HL-60 (cell line): ENCODE results near the gene SHISAL2B.

Source experiments
- DNase-seq, 2 experiments: peaks; one replicate each; pipeline ENCODE4 v3.0.0-alpha.2; 2010 to 2020; ENCODE audit warnings: low read depth in 1 of 2, low spot score in 1 of 2
- H3K27ac ChIP-seq: fragments of 250-450 bp; sonication (Bioruptor Pico); replicated peaks from 2 replicates; pipeline ENCODE4 v1.5.1; 2020; ENCODE audit warnings: mild to moderate bottlenecking, moderate library complexity
- H3K27me3 ChIP-seq: fragments of 250-450 bp; sonication (Bioruptor Pico); 2 replicates; pipeline ENCODE4 v1.5.1; 2021; ENCODE audit warnings: mild to moderate bottlenecking, moderate library complexity; ENCODE audit not compliant: insufficient read depth, poor library complexity, severe bottlenecking
- H3K4me3 ChIP-seq: replicated peaks from 2 replicates; pipeline ENCODE4 v1.5.1; 2011; ENCODE audit warnings: mild to moderate bottlenecking, control low read depth, low read length; ENCODE audit not compliant: insufficient read depth
- CTCF ChIP-seq: IDR thresholded peaks from one replicate; pipeline ENCODE4 v1.5.1; 2011; ENCODE audit warnings: low read length, control low read depth, inconsistent platforms; ENCODE audit not compliant: insufficient read depth
- GABPA ChIP-seq: IDR thresholded peaks from 2 replicates; pipeline ENCODE4 v1.6.1; 2012; ENCODE audit warnings: low read depth
- POLR2AphosphoS5 ChIP-seq: IDR thresholded peaks from 2 replicates; pipeline ENCODE4 v1.6.1; 2012; ENCODE audit warnings: low read depth
- SPI1 ChIP-seq: IDR thresholded peaks from 2 replicates; pipeline ENCODE4 v1.6.1; 2012; ENCODE audit warnings: low read depth, mild to moderate bottlenecking, borderline replicate concordance
- TF ChIP-seq, protein P1 (sequence below): IDR thresholded peaks from 2 replicates; pipeline ENCODE4 v1.6.1; 2012; ENCODE audit warnings: low read depth; ENCODE audit not compliant: insufficient replicate concordance

The SHISAL2B gene

GRCh38 chr5:64678374-64678773 is 11.9 kb upstream of the SHISAL2B start:
- DNase-seq = no peak
- Histone ChIP-seq H3K4me3 (no peak overlapping the region), H3K27me3 (no peaks in the 10 kb centered on the region), H3K27ac (no peak overlapping the region)
- TF ChIP-seq POLR2AphosphoS5 = no peak
- TF ChIP-seq GABPA = no peak
- TF ChIP-seq SPI1 = no peak
- TF ChIP-seq, protein P1, sequence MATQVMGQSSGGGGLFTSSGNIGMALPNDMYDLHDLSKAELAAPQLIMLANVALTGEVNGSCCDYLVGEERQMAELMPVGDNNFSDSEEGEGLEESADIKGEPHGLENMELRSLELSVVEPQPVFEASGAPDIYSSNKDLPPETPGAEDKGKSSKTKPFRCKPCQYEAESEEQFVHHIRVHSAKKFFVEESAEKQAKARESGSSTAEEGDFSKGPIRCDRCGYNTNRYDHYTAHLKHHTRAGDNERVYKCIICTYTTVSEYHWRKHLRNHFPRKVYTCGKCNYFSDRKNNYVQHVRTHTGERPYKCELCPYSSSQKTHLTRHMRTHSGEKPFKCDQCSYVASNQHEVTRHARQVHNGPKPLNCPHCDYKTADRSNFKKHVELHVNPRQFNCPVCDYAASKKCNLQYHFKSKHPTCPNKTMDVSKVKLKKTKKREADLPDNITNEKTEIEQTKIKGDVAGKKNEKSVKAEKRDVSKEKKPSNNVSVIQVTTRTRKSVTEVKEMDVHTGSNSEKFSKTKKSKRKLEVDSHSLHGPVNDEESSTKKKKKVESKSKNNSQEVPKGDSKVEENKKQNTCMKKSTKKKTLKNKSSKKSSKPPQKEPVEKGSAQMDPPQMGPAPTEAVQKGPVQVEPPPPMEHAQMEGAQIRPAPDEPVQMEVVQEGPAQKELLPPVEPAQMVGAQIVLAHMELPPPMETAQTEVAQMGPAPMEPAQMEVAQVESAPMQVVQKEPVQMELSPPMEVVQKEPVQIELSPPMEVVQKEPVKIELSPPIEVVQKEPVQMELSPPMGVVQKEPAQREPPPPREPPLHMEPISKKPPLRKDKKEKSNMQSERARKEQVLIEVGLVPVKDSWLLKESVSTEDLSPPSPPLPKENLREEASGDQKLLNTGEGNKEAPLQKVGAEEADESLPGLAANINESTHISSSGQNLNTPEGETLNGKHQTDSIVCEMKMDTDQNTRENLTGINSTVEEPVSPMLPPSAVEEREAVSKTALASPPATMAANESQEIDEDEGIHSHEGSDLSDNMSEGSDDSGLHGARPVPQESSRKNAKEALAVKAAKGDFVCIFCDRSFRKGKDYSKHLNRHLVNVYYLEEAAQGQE = no peak
- TF ChIP-seq CTCF = no peak

- DNase-seq = no peak
- no peak overlapping the region for H3K4me3 ChIP-seq
- H3K27ac ChIP-seq = no peak overlapping the region
- TF ChIP-seq POLR2AphosphoS5 = no peak
- TF ChIP-seq CTCF = no peak
- no peak for TF ChIP-seq SPI1
- TF ChIP-seq GABPA = no peak
- TF ChIP-seq, protein P1 = no peak
- no peaks in the 10 kb centered on the region for H3K27me3 ChIP-seq
Measured at GRCh38 chr5:64680289-64680688, 10.0 kb upstream of the SHISAL2B start.

DNA sequence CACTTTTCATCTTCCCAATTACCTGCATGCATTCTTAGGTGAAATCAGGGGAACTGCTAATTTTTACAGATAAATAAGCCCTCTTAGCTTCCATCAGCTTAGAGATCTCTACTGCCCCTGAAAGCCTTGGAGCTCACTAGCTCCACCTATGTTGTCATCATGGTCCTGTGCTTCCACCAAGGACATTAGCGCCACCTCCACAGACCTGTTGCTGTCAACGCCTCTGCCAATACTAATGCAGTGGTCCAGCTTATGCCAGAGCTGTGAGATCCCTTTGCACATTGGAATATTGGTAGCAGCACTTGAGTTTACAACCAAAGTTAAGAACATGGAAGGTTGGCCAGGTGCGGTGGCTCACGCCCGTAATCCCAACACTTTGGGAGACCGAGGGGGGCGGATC is 7.7 kb upstream of the SHISAL2B start:
- TF ChIP-seq CTCF (no peak), SPI1 (no peak), GABPA (no peak), POLR2AphosphoS5 (no peak)
- TF ChIP-seq, protein P1 = no peak
- Histone ChIP-seq H3K4me3 (no peak overlapping the region), H3K27me3 (no peaks in the 10 kb centered on the region), H3K27ac (no peak overlapping the region)
- DNase-seq = no peak
